Endothelial cell of umbilical vein (primary cell): ENCODE measurements around the gene AKAIN1. TPM values are rescaled to one million over a fixed set of nuclear protein-coding genes. Genes with fewer than 3 reads are reported as not detected.

Source experiments
- BruUV-seq: library from RNA; stranded (reverse); fragments of 400-500 nt; replicated peaks from 2 replicates; lab custom pipeline; 2021; lab: Mats Ljungman, UMichigan
- CTCF ChIA-PET: fragments of 300-600, 350-600 bp; sonication (Branson Sonifier 250); formaldehyde crosslinking; loops from one replicate; lab custom pipeline; 2021; ENCODE audit warnings: antibody characterized with exemption, inconsistent platforms; lab: Charles Lee
- POLR2A ChIA-PET: fragments of 300-600, 350-600 bp; sonication (Branson Sonifier 250); formaldehyde crosslinking; loops from one replicate; lab custom pipeline; 2021; ENCODE audit warnings: antibody characterized with exemption, inconsistent platforms; lab: Charles Lee
- DNase-seq: peaks from one replicate; pipeline ENCODE4 v3.0.0-alpha.2; 2011; ENCODE audit warnings: low read depth, low spot score
- FAIRE-seq: peaks from 2 replicates; lab custom pipeline; 2011; peaks lifted over from hg19 to GRCh38; lab: Jason Lieb, UNC
- H2AFZ ChIP-seq: 2 replicates; pipeline ENCODE4 v1.6.0; 2012; ENCODE audit warnings: low read depth, low read length, control low read depth, inconsistent platforms
- H3K27ac ChIP-seq: 2 replicates; pipeline ENCODE4 v1.5.1; 2011; ENCODE audit warnings: low read depth, mild to moderate bottlenecking, control low read depth, low read length, moderate library complexity; ENCODE audit not compliant: insufficient read depth
- H3K27me3 ChIP-seq, 2 experiments: 2 replicates each; pipeline versions ENCODE4 v1.6.0 to v1.6.1; 2011; ENCODE audit warnings: low read length in 2 of 2, mixed read lengths in 1 of 2; ENCODE audit not compliant: control insufficient read depth in 2 of 2, insufficient read depth in 2 of 2
- H3K36me3 ChIP-seq, 2 experiments: 2 replicates in 1 of 2; 3 replicates in 1 of 2; pipeline ENCODE4 v1.5.1; 2011; ENCODE audit warnings: low read length in 2 of 2, mild to moderate bottlenecking in 1 of 2, moderate library complexity in 1 of 2; ENCODE audit not compliant: control insufficient read depth in 2 of 2, insufficient read depth in 2 of 2; ENCODE audit errors: extremely low read depth in 1 of 2
- H3K4me1 ChIP-seq: 3 replicates; pipeline ENCODE4 v1.5.1; 2011; ENCODE audit warnings: mild to moderate bottlenecking, low read length; ENCODE audit not compliant: control insufficient read depth, insufficient read depth; ENCODE audit errors: extremely low read depth
- H3K4me2 ChIP-seq: 2 replicates; pipeline ENCODE4 v1.6.1; 2011; ENCODE audit warnings: low read length, control low read depth, mixed read lengths; ENCODE audit not compliant: insufficient read depth
- H3K4me3 ChIP-seq, 3 experiments: fragments of 200-600 bp in 1 of 3; sonication (generic), shearing (Covaris generic) in 1 of 3; replicated peaks in 1 of 3; 2 replicates each; pipeline ENCODE4 v1.5.1; 2011 to 2016; ENCODE audit warnings: control low read depth in 3 of 3, low read length in 3 of 3, mild to moderate bottlenecking in 2 of 3, inconsistent platforms in 1 of 3, low read depth in 1 of 3, moderate library complexity in 1 of 3; ENCODE audit not compliant: insufficient read depth in 1 of 3
- H3K79me2 ChIP-seq: 2 replicates; pipeline ENCODE4 v1.6.0; 2012; ENCODE audit warnings: low read length, inconsistent platforms; ENCODE audit not compliant: control insufficient read depth, insufficient read depth
- H3K9ac ChIP-seq: replicated peaks from 2 replicates; pipeline ENCODE3; 2011; ENCODE audit warnings: low read length, control low read depth; ENCODE audit not compliant: insufficient read depth; ENCODE audit errors: extremely low read depth
- H3K9me1 ChIP-seq: replicated peaks from 3 replicates; pipeline ENCODE4 v1.6.0; 2011; ENCODE audit warnings: mild to moderate bottlenecking, low read length; ENCODE audit not compliant: control insufficient read depth, insufficient read depth; ENCODE audit errors: extremely low read depth
- H3K9me3 ChIP-seq: replicated peaks from 2 replicates; pipeline ENCODE4 v1.5.1; 2012; ENCODE audit warnings: low read length, inconsistent platforms; ENCODE audit not compliant: control insufficient read depth, insufficient read depth
- H4K20me1 ChIP-seq: replicated peaks from 2 replicates; pipeline ENCODE3; 2011; ENCODE audit warnings: mild to moderate bottlenecking, low read length; ENCODE audit not compliant: control insufficient read depth, insufficient read depth; ENCODE audit errors: extremely low read depth
- FOS ChIP-seq: IDR thresholded peaks from 2 replicates; pipeline ENCODE4 v1.6.1; 2011; ENCODE audit warnings: mild to moderate bottlenecking, low read length, moderate library complexity, borderline replicate concordance; ENCODE audit not compliant: insufficient read depth
- GATA2 ChIP-seq: IDR thresholded peaks from 2 replicates; pipeline ENCODE4 v1.7.0; 2011; ENCODE audit warnings: low read depth, mild to moderate bottlenecking, moderate library complexity, mixed read lengths, low read length; ENCODE audit not compliant: insufficient read length, insufficient read depth
- JUN ChIP-seq: IDR thresholded peaks from 2 replicates; pipeline ENCODE4 v1.6.1; 2011; ENCODE audit warnings: borderline replicate concordance, low read depth; ENCODE audit not compliant: insufficient read length, insufficient read depth
- MYC ChIP-seq: IDR thresholded peaks from one replicate; pipeline ENCODE4 v1.6.1; 2011; ENCODE audit warnings: mild to moderate bottlenecking, low read depth, low read length
- POLR2A ChIP-seq: IDR thresholded peaks from 2 replicates; pipeline ENCODE4 v1.6.1; 2012; ENCODE audit warnings: low read depth, mild to moderate bottlenecking, control low read depth, low read length
- POLR2AphosphoS5 ChIP-seq: IDR thresholded peaks from 2 replicates; pipeline ENCODE4 v1.6.1; 2012; ENCODE audit warnings: low read depth, mild to moderate bottlenecking, control low read depth, low read length, moderate library complexity; ENCODE audit not compliant: insufficient read depth
- dilution Hi-C: fragments of 300-500 bp; cut with MboI; formaldehyde crosslinking; loops from one replicate; pipeline ENCODE4 v1.15.0; 2019; ENCODE audit warnings: low sequenced_read_pairs; ENCODE audit not compliant: extremely low pct_ligation_motif_present
- intact Hi-C: fragments of 100-400 bp; cut with micrococcal nuclease; formaldehyde crosslinking; loops from one replicate; pipeline ENCODE4 v1.10.0; 2022
- polyA plus RNA-seq, 4 experiments: library from polyadenylated mRNA; depleted of rRNA in 3 of 4; stranded (reverse) in 3 of 4; unstranded in 1 of 4; fragments of >200 nt; gene quantifications; 2 replicates each; pipeline versions ENCODE4 v1.2.1 to v1.2.3, GENCODE V29; 2011 to 2012; ENCODE audit warnings: missing spikeins in 1 of 4
- total RNA-seq: library from RNA; stranded (reverse); gene quantifications from 2 replicates; pipeline ENCODE4 v1.2.3, GENCODE V29; 2021
- TF ChIP-seq, protein P1 (sequence below): IDR thresholded peaks from 2 replicates; pipeline ENCODE4 v1.6.1; 2011; ENCODE audit not compliant: insufficient read depth, insufficient read length
- TF ChIP-seq, protein P2 (sequence below), 2 donors: IDR thresholded peaks; 1 replicate in 1 of 2; 2 replicates in 1 of 2; pipeline ENCODE4 v1.5.1; 2011; ENCODE audit warnings: low read length in 2 of 2, mild to moderate bottlenecking in 2 of 2, moderate library complexity in 2 of 2, control low read depth in 1 of 2, inconsistent platforms in 1 of 2, low read depth in 1 of 2; ENCODE audit not compliant: insufficient read depth in 1 of 2; ENCODE audit errors: extremely low read depth in 1 of 2

The AKAIN1 gene
- total and polyA plus RNA-seq, 2 donors (not counting 3 experiments of a cell fraction or from before 2014, with no cell fraction given), result not detected

DNA sequence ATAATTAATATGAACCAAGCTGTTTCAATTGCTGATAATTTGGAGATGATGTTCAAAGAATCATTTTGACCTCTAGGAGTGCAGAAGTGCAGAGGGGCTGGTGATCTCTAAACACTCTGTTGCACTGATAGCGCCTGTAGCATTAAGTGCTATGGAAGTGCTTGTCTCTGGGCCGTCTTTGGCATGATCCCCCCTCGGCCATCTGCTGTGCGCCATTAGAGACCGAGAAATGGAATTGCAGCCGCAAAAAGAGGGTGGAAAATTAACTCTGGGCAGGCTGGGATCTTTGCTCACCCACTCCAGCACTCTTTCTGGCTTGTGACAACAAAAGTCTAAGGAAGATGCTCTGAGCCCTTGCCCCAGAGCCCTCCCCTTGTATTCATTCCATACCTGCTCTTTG, 23.4 kb downstream of the AKAIN1 start:
- no peak for FAIRE-seq
- no TSS peak for BruUV-seq

More for the DNA sequence above, 23.4 kb downstream of the AKAIN1 start:
- no peaks in the 10 kb centered on the region for H3K9me1 ChIP-seq
- no peaks in the 10 kb centered on the region for H3K79me2 ChIP-seq
- H3K4me2 ChIP-seq, result no peak overlapping the region
- dilution Hi-C loops, result no loop called here
- POLR2A ChIA-PET, result no interaction called here
- no peaks in the 10 kb centered on the region for H3K27me3 ChIP-seq
- TF ChIP-seq GATA2, result no peak
- TF ChIP-seq, protein P1, sequence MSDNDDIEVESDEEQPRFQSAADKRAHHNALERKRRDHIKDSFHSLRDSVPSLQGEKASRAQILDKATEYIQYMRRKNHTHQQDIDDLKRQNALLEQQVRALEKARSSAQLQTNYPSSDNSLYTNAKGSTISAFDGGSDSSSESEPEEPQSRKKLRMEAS, result no peak
- no peak for TF ChIP-seq POLR2A
- no peak for TF ChIP-seq FOS
- TF ChIP-seq, protein P2, sequence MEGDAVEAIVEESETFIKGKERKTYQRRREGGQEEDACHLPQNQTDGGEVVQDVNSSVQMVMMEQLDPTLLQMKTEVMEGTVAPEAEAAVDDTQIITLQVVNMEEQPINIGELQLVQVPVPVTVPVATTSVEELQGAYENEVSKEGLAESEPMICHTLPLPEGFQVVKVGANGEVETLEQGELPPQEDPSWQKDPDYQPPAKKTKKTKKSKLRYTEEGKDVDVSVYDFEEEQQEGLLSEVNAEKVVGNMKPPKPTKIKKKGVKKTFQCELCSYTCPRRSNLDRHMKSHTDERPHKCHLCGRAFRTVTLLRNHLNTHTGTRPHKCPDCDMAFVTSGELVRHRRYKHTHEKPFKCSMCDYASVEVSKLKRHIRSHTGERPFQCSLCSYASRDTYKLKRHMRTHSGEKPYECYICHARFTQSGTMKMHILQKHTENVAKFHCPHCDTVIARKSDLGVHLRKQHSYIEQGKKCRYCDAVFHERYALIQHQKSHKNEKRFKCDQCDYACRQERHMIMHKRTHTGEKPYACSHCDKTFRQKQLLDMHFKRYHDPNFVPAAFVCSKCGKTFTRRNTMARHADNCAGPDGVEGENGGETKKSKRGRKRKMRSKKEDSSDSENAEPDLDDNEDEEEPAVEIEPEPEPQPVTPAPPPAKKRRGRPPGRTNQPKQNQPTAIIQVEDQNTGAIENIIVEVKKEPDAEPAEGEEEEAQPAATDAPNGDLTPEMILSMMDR (IDR thresholded peaks at IDR 0.05; ENCODE audit: extremely low read depth in 1 of 2, insufficient read depth in 1 of 2, low read depth in 1 of 2, low read length in 2 of 2), result no peak
- no peak for TF ChIP-seq POLR2AphosphoS5
- no peak for TF ChIP-seq JUN
- TF ChIP-seq MYC, result no peak
- no peak overlapping the region for H3K27ac ChIP-seq
- H3K4me3 ChIP-seq, result no peak overlapping the region
- DNase-seq, result no peak
- H4K20me1 ChIP-seq, result no peaks in the 10 kb centered on the region
- H3K9ac ChIP-seq, result no peak overlapping the region
- no peak overlapping the region for H2AFZ ChIP-seq
- H3K4me1 ChIP-seq, result no peaks in the 10 kb centered on the region
- H3K36me3 ChIP-seq, result no peaks in the 10 kb centered on the region
- no peaks in the 10 kb centered on the region for H3K9me3 ChIP-seq
- intact Hi-C loops, result no loop called here
- CTCF ChIA-PET, result no interaction called here
